CD4-positive, alpha-beta memory T cell (primary cell): Measurements from ENCODE around the gene TBL1X. TPM values are rescaled to one million over a fixed set of nuclear protein-coding genes. Genes with fewer than 3 reads are reported as not detected.

Source experiments
- CTCF ChIA-PET: fragments of 350-600 bp; sonication (Branson Sonifier 250); formaldehyde crosslinking; loops from one replicate; lab custom pipeline; 2021; ENCODE audit warnings: inconsistent platforms; ENCODE audit not compliant: partially characterized antibody; lab: Charles Lee
- POLR2A ChIA-PET: fragments of 350-600 bp; sonication (Branson Sonifier 250); formaldehyde crosslinking; loops from one replicate; lab custom pipeline; 2021; ENCODE audit not compliant: partially characterized antibody; lab: Charles Lee
- DNase-seq, 5 donors: peaks; one replicate each; pipeline versions ENCODE4 v3.0.0 to v3.0.0-alpha.2; 2020 to 2022; ENCODE audit warnings: mixed read lengths in 1 of 5
- H3K27ac ChIP-seq: one replicate; pipeline ENCODE4 v1.7.0; 2013; ENCODE audit warnings: low read depth, low read length
- H3K27me3 ChIP-seq: 2 replicates; pipeline ENCODE4 v1.7.0; 2013; ENCODE audit warnings: mild to moderate bottlenecking, low read length, moderate library complexity; ENCODE audit not compliant: insufficient read depth
- H3K36me3 ChIP-seq: 2 replicates; pipeline ENCODE4 v1.7.0; 2013; ENCODE audit warnings: mild to moderate bottlenecking, low read length, moderate library complexity; ENCODE audit not compliant: insufficient read depth
- H3K4me1 ChIP-seq: 2 replicates; pipeline ENCODE4 v1.7.0; 2013; ENCODE audit warnings: mild to moderate bottlenecking, low read length, moderate library complexity; ENCODE audit not compliant: insufficient read depth
- H3K4me3 ChIP-seq, 2 donors: one replicate each; pipeline ENCODE4 v1.7.0; 2013; ENCODE audit warnings: low read length in 2 of 2, mild to moderate bottlenecking in 1 of 2
- H3K9me3 ChIP-seq, 2 donors: one replicate each; pipeline ENCODE4 v1.7.0; 2013; ENCODE audit warnings: low read length in 2 of 2, control low read depth in 1 of 2; ENCODE audit not compliant: control insufficient read depth in 1 of 2
- H3K27ac Mint-ChIP-seq, 7 donors: one replicate each; pipeline ENCODE4 v1.8.0; 2020 to 2021; ENCODE audit warnings: mixed read lengths in 7 of 7, mild to moderate bottlenecking in 6 of 7, inconsistent platforms in 3 of 7, moderate library complexity in 3 of 7
- H3K27me3 Mint-ChIP-seq, 2 donors: one replicate each; pipeline ENCODE4 v1.8.0; 2020 to 2021; ENCODE audit warnings: mixed read lengths in 2 of 2
- H3K36me3 Mint-ChIP-seq, 2 donors: one replicate each; pipeline ENCODE4 v1.8.0; 2020 to 2021; ENCODE audit warnings: mixed read lengths in 2 of 2, inconsistent platforms in 1 of 2, mild to moderate bottlenecking in 1 of 2
- H3K4me1 Mint-ChIP-seq, 4 donors: one replicate each; pipeline ENCODE4 v1.8.0; 2020 to 2021; ENCODE audit warnings: mixed read lengths in 4 of 4, mild to moderate bottlenecking in 1 of 4
- H3K4me3 Mint-ChIP-seq, 8 donors: one replicate each; pipeline ENCODE4 v1.8.0; 2020 to 2021; ENCODE audit warnings: mixed read lengths in 8 of 8, mild to moderate bottlenecking in 7 of 8, moderate library complexity in 6 of 8, inconsistent platforms in 3 of 8
- H3K9me3 Mint-ChIP-seq, 8 donors: one replicate each; pipeline ENCODE4 v1.8.0; 2020 to 2021; ENCODE audit warnings: mixed read lengths in 8 of 8, mild to moderate bottlenecking in 5 of 8, inconsistent platforms in 3 of 8, moderate library complexity in 1 of 8
- intact Hi-C: fragments of 100-400 bp; cut with micrococcal nuclease; formaldehyde crosslinking; loops from one replicate; pipeline ENCODE4 v1.15.1; 2023
- polyA plus RNA-seq, 2 donors: library from polyadenylated mRNA; unstranded; fragments of 300-500 nt; fragmentation: Illumina TruSeq; gene quantifications; one replicate each; pipeline ENCODE4 v1.2.3, GENCODE V29; 2021
- total RNA-seq, 2 experiments: library from RNA; stranded (reverse); gene quantifications; one replicate each; pipeline ENCODE4 v1.2.3, GENCODE V29; 2021

TBL1X gene
- total and polyA plus RNA-seq, 4 experiments from 2014 or later: 6.1 to 50.5 (median 34.3) TPM

GRCh38 chrX:9789555-9789954 lies 324.7 kb downstream of the TBL1X start:
- no peak overlapping the region for H3K27ac ChIP-seq
- H3K9me3 Mint-ChIP-seq: peaks cover 0 to 4% (median 0%) of the 10 kb centered on the region in 8 donors
- ChIA-PET CTCF (no interaction called here), POLR2A (no interaction called here)
- peaks cover 0 to 11% (median 0%) of the 10 kb centered on the region in 4 donors for H3K4me1 Mint-ChIP-seq
- intact Hi-C loops: no loop called here
- H3K36me3 ChIP-seq: no peaks in the 10 kb centered on the region
- no peaks in the 10 kb centered on the region for H3K27me3 ChIP-seq
- H3K36me3 Mint-ChIP-seq: no peaks in the 10 kb centered on the region
- H3K27me3 Mint-ChIP-seq: peaks cover 9 to 14% of the 10 kb centered on the region in 2 donors
- H3K4me1 ChIP-seq: no peaks in the 10 kb centered on the region
- H3K27ac Mint-ChIP-seq: no peak overlapping the region
- no peaks in the 10 kb centered on the region for H3K9me3 ChIP-seq
- no peak for DNase-seq
- no peak overlapping the region for H3K4me3 ChIP-seq
- no peak overlapping the region for H3K4me3 Mint-ChIP-seq
